CD4-positive, alpha-beta T cell (primary cell): ENCODE data around the gene ATP5F1D. TPM values are rescaled to one million over a fixed set of nuclear protein-coding genes. Genes with fewer than 3 reads are reported as not detected.

Source experiments
- ATAC-seq: fragments of 200-7000 bp; cut with Tn5 transposase; one replicate; pipeline ENCODE4 v1.10.0; 2022; ENCODE audit warnings: mild to moderate bottlenecking; ENCODE audit not compliant: poor library complexity
- CTCF ChIA-PET: fragments of 350-600 bp; sonication (Branson Sonifier 250); formaldehyde crosslinking; loops from one replicate; lab custom pipeline; 2021; ENCODE audit warnings: antibody characterized with exemption, inconsistent platforms; lab: Charles Lee
- POLR2A ChIA-PET: fragments of 350-600 bp; sonication (Branson Sonifier 250); formaldehyde crosslinking; loops from one replicate; lab custom pipeline; 2021; ENCODE audit warnings: antibody characterized with exemption, inconsistent platforms; lab: Charles Lee
- DNase-seq, 14 experiments: peaks; one replicate each; pipeline ENCODE4 v3.0.0-alpha.2; 2013 to 2020; ENCODE audit warnings: mixed read lengths in 2 of 14
- H3K27ac ChIP-seq, 2 donors: one replicate each; pipeline versions ENCODE4 v1.5.1 to v1.7.0; 2013; ENCODE audit warnings: low read length in 2 of 2, low read depth in 1 of 2, mild to moderate bottlenecking in 1 of 2
- H3K27me3 ChIP-seq, 2 experiments: 1 replicate in 1 of 2; 2 replicates in 1 of 2; pipeline versions ENCODE4 v1.6.1 to v1.7.0; 2013; ENCODE audit warnings: low read length in 2 of 2, control low read depth in 1 of 2, mild to moderate bottlenecking in 1 of 2, moderate library complexity in 1 of 2; ENCODE audit not compliant: insufficient read depth in 2 of 2, control insufficient read depth in 1 of 2
- H3K36me3 ChIP-seq: one replicate; pipeline ENCODE4 v1.6.1; 2013; ENCODE audit warnings: low read length, control low read depth; ENCODE audit not compliant: insufficient read depth
- H3K4me1 ChIP-seq: one replicate; pipeline ENCODE4 v1.6.1; 2013; ENCODE audit warnings: low read length, control low read depth; ENCODE audit not compliant: insufficient read depth
- H3K4me3 ChIP-seq: one replicate; pipeline ENCODE4 v1.5.1; 2013; ENCODE audit warnings: mild to moderate bottlenecking, low read length, moderate library complexity
- H3K9me3 ChIP-seq, 2 experiments: 1 replicate in 1 of 2; 2 replicates in 1 of 2; pipeline versions ENCODE4 v1.6.1 to v1.7.0; 2013; ENCODE audit warnings: low read length in 2 of 2, mild to moderate bottlenecking in 2 of 2, control low read depth in 1 of 2, moderate library complexity in 1 of 2; ENCODE audit not compliant: control insufficient read depth in 1 of 2, insufficient read depth in 1 of 2
- H3K27ac Mint-ChIP-seq: one replicate; pipeline ENCODE4 v1.8.0; 2020; ENCODE audit warnings: mixed read lengths
- H3K27me3 Mint-ChIP-seq: one replicate; pipeline ENCODE4 v1.8.0; 2021; ENCODE audit warnings: mixed read lengths
- H3K36me3 Mint-ChIP-seq: one replicate; pipeline ENCODE4 v1.8.0; 2021; ENCODE audit warnings: low read depth, mixed read lengths
- H3K4me1 Mint-ChIP-seq: one replicate; pipeline ENCODE4 v1.8.0; 2021; ENCODE audit warnings: low read depth, mixed read lengths
- H3K4me3 Mint-ChIP-seq: one replicate; pipeline ENCODE4 v1.8.0; 2020; ENCODE audit warnings: mild to moderate bottlenecking, mixed read lengths
- H3K9me3 Mint-ChIP-seq: one replicate; pipeline ENCODE4 v1.8.0; 2020; ENCODE audit warnings: mixed read lengths
- CTCF ChIP-seq: fragments of 200-600 bp; IDR thresholded peaks from one replicate; pipeline ENCODE4 v1.8.0; 2022; ENCODE audit warnings: antibody characterized with exemption, mild to moderate bottlenecking
- intact Hi-C, 2 experiments: fragments of 100-400 bp; cut with DNase I in 1 of 2; cut with micrococcal nuclease in 1 of 2; formaldehyde crosslinking; loops; one replicate each; pipeline versions ENCODE4 v1.15.1 to v1.9.0; 2023 to 2025; cut with DNase I, micrococcal nuclease
- total RNA-seq, 174 experiments: library from RNA in 2 of 174; stranded (reverse) in 2 of 174; gene quantifications; one replicate each; pipeline ENCODE4 v1.2.3 and lab custom pipeline; 2021 to 2026

The ATP5F1D gene
- total RNA-seq, 2 experiments from 2014 or later, result 77.6 to 92.6 TPM

DNA sequence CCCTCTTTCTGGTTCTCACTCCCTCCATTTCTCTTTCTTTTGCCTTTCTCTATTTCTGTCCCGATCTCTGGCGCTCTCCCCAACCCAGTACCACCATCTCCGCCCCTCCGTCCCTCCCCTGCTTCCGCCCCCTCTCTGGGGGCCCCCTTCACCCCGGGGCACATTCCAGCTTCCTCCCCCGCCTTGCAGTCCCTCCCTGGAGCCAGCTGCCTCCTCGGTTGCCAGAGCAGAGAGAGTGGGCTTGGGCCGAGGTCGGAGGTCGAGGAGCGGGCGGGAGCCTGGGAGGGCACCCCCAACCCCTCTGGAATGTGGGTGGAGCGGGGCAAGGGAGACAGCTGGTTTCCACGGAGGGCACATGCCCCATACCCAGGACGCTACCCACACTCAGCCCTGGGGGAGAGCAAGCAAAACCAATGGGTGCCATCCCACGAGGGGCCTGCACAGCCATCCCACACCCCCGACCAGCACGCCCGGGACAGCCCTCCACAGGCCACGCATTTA lies 21.1 kb downstream of the ATP5F1D start:
- Histone ChIP-seq H3K4me3 (no peak overlapping the region), H3K9me3 (no peaks in the 10 kb centered on the region), H3K27ac (peak overlapping the region; percentile 98), H3K4me1 (peaks cover 82% of the 10 kb centered on the region), H3K36me3 (peaks cover 7% of the 10 kb centered on the region), H3K27me3 (no peaks in the 10 kb centered on the region)
- Mint-ChIP-seq H3K27me3 (no peaks in the 10 kb centered on the region), H3K27ac (peak overlapping the region; percentile 71), H3K4me1 (peaks cover 49% of the 10 kb centered on the region), H3K36me3 (peaks cover 23% of the 10 kb centered on the region), H3K9me3 (no peaks in the 10 kb centered on the region), H3K4me3 (peak overlapping the region; percentile 78)
- DNase-seq (no peak), ATAC-seq (no peak)
- intact Hi-C loops, result no loop called here
- POLR2A ChIA-PET, result interaction anchor here (3.0 to 10.3 kb wide), 2 partner anchors 10 to 13 kb away, joined by 13 to 193 read pairs; partner anchors contain the start of gene FAM174C
- TF ChIP-seq CTCF, result no peak
- CTCF ChIA-PET, result interaction anchor here (11.0 kb wide), 1 partner anchor 18 kb away, joined by 255 read pairs; no protein-coding TSS in a partner anchor

DNA sequence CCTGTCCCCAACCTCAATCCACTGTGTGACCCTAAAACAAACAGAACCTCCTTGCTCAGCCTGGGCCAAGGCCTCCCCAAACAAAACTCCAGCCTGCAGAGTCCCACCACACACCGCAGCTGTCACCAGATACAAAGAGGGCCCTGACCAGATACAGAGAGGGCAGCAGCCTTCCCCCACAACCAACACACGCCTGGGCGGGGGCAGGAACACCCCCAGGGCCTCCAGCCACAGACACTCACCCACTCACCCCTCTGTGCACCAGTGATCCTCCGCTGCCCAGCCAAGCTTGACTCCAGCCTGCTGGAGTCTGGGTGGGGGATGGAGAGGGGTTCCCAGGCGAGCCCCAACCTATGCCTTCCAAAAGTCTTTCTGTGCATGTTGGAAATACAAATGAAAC lies 21.6 kb downstream of the ATP5F1D start:
- Mint-ChIP-seq H3K4me1 (peaks cover 49% of the 10 kb centered on the region), H3K9me3 (no peaks in the 10 kb centered on the region), H3K36me3 (peaks cover 18% of the 10 kb centered on the region), H3K4me3 (peak overlapping the region; percentile 78), H3K27me3 (no peaks in the 10 kb centered on the region), H3K27ac (peak overlapping the region; percentile 71)
- ATAC-seq (no peak), DNase-seq (no peak)
- intact Hi-C loops, result no loop called here
- Histone ChIP-seq H3K9me3 (no peaks in the 10 kb centered on the region), H3K36me3 (peaks cover 1% of the 10 kb centered on the region), H3K4me1 (peaks cover 82% of the 10 kb centered on the region), H3K27me3 (no peaks in the 10 kb centered on the region), H3K27ac (peak overlapping the region in 1 of 2 donors; percentile 98), H3K4me3 (no peak overlapping the region)
- POLR2A ChIA-PET, result interaction anchor here (10.3 kb wide), 1 partner anchor 10 kb away, joined by 193 read pairs; no protein-coding TSS in a partner anchor
- CTCF ChIA-PET, result interaction anchor here (11.0 kb wide), 1 partner anchor 19 kb away, joined by 255 read pairs; no protein-coding TSS in a partner anchor
- no peak for TF ChIP-seq CTCF

GRCh38 chr19:1264801-1265614 lies 23.5 kb downstream of the ATP5F1D start:
- Mint-ChIP-seq H3K4me3 (peak overlapping the region; percentile 71), H3K27me3 (no peaks in the 10 kb centered on the region), H3K27ac (peak overlapping the region; percentile 33), H3K4me1 (peaks cover 45% of the 10 kb centered on the region), H3K36me3 (peaks cover 14% of the 10 kb centered on the region), H3K9me3 (no peaks in the 10 kb centered on the region)
- ChIA-PET CTCF (interaction anchor here (0.6 to 11.0 kb wide), 2 partner anchors 21 to 53 kb away, joined by 3 to 255 read pairs; no protein-coding TSS in a partner anchor), POLR2A (interaction anchor here (2.1 to 10.3 kb wide), 4 partner anchors 10 to 21 kb away, joined by 14 to 476 read pairs (median 109); partner anchors contain the start of genes ATP5F1D and FAM174C)
- no peak overlapping the region for H3K27ac ChIP-seq
- H3K36me3 ChIP-seq, result peaks cover 4% of the 10 kb centered on the region
- intact Hi-C loops, result no loop called here
- no peaks in the 10 kb centered on the region for H3K9me3 ChIP-seq
- H3K4me3 ChIP-seq, result no peak overlapping the region
- no peaks in the 10 kb centered on the region for H3K27me3 ChIP-seq
- no peak for TF ChIP-seq CTCF
- DNase-seq (peak in 2 of 14 experiments; percentile 40 to 60), ATAC-seq (no peak)
- H3K4me1 ChIP-seq, result peaks cover 77% of the 10 kb centered on the region
